Cardiac septum (tissue), 1 donor: ENCODE measurements around the gene PLA2G12B. TPM values are rescaled to one million over a fixed set of nuclear protein-coding genes. Genes with fewer than 3 reads are reported as not detected.
"Not testable (repeated sequence)": the region's sequence is repeated elsewhere in the genome, so short reads cannot be mapped to it uniquely, and the experiment has no call there.

Source experiments
- DNase-seq: peaks from one replicate; pipeline ENCODE4 v3.0.0-alpha.2; 2020; ENCODE audit warnings: low spot score
- intact Hi-C: fragments of 100-400 bp; cut with DNase I; formaldehyde crosslinking; loops from one replicate; pipeline ENCODE4 v1.14.0; 2022
- long read RNA-seq: library from polyadenylated mRNA; unstranded; transcript quantifications from one replicate; pipeline ENCODE4 v2.0.0, GENCODE V29; 2021
- total RNA-seq: library from RNA; stranded (reverse); fragmentation: NEBNext Ultra II Directional; extraction: Animal tissue kit (Norgen Biotek cat#: 25700); gene quantifications from one replicate; pipeline ENCODE4 v1.2.1, GENCODE V29; 2021
- donor health status: DM: no; HTN: no; CAD: no.

PLA2G12B gene, protein sequence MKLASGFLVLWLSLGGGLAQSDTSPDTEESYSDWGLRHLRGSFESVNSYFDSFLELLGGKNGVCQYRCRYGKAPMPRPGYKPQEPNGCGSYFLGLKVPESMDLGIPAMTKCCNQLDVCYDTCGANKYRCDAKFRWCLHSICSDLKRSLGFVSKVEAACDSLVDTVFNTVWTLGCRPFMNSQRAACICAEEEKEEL
- total RNA-seq: not detected
- long read RNA-seq: 0 reads

DNA sequence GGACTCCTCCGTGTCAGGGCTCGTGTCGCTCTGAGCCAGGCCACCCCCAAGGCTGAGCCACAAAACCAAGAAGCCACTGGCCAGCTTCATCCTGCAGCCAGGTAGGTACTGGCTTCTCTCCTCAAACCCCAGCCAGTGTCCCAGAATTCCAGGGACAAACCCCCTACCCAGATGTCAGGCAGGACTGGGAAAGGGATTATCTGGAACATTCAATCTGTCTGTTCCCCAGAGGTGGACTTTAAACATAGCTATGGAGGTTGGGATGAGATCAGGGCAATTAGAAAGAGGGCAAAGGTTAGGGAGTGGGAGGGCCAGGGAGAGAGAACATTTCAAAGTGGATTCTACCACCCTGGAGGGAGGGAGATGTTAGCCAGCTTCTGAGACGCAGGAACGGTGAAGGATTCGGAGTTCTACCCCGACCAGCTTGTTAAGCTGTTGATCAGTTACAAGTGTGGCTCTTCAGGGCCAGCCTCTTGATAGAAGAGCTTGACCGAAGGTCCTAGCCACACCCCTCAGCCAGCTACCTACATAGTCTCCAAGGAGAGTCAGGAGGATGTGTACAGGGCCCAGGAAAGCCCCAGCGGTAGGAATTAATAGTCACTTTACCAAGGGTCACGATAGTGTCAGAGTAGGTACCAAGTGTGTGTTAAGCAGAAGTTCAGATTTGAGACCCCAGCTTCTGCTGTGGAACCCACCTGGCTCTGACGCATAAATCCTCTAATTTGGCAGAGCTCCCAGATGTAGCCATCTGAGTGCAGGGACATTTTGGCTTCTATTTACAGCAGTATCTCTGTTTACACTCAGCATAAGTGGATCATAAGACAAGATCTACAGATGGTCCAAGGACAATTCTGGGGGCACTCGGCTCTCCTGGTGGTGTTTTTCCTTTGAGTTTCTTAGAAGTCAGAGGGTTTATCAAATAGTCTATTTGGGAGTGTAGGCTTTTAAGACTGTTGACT is at the start of gene PLA2G12B:
PLA2G12B (minus strand) TSS at position 211 of the 959 bp plus-strand sequence; CDS start at position 90, 121 bp downstream.
- intact Hi-C loops: no loop called here
- DNase-seq: no peak

DNA sequence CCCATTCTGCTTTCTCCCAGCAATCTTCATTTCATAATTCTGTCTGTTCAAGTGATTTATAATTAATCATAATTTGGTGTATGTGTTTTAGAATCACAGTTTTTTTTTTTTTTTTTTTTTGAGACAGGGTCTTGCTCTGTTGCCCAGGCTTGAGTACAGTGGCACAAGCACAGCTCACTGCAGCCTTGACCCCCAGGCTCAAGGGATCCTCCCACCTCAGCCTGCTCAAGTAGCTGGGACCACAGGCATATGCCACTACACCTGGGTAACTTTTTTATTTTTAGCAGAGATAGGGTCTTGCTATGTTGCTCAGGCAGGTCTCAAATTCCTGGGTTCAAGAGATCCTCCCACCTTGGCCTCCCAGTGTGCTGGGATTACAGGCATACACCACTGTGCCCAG is 49.2 kb upstream of the PLA2G12B start:
- intact Hi-C loops: no loop called here
- DNase-seq: no peak

DNA sequence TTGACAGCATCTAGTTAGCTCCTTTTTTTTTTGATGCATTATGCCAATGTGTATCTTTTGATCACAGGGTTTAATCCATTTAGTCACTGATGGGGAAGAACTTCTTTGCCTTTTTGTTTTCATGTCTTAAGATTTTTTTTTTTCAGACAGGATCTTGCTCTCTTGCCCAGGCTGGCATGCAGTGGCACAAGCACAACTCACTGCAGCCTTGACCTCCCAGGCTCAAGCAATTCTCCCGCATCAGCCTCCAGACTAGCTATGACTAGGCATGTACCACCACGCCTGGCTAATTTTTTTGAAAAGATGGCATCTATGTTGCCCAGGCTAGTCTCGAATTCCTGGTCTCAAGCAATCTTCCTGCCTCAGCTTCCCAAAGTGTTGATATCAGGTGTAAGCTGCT is 46.4 kb upstream of the PLA2G12B start:
- no peak for DNase-seq
- intact Hi-C loops: no loop called here

DNA sequence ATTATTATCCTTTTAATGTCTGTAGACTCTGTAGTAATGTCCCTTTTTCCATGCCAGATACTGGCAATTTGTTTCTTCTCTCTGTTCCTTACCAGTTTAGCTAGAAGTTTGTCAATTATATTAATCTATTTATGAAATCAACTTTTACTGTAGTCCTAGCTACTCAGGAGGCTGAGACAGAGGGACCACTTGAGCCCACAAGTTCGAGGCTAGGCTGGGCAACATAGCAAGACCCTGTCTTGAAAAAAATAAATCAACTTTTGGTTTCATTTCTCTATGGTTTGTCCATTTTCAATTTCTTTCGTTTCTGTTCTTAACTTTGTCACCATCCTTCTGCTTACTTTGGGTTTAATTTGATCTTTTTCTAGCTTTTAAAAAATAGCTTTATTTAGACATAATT is 42.5 kb upstream of the PLA2G12B start:
- no peak for DNase-seq
- intact Hi-C loops: no loop called here

DNA sequence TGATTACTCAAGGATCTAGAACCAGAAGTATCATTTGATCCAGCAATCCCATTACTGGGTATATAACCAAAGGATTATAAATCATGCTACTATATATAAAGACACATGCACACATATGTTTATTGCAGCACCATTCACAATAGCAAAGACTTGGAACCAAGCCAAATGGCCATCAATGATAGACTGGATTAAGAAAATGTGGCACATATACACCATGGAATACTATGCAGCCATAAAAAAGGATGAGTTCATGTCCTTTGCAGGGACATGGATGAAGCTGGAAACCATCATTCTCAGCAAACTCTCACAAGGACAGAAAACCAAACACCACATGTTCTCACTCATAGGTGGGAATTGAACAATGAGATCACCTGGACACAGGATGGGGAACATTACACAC is 40.9 kb upstream of the PLA2G12B start:
- intact Hi-C loops, DNase-seq: not testable (repeated sequence)

DNA sequence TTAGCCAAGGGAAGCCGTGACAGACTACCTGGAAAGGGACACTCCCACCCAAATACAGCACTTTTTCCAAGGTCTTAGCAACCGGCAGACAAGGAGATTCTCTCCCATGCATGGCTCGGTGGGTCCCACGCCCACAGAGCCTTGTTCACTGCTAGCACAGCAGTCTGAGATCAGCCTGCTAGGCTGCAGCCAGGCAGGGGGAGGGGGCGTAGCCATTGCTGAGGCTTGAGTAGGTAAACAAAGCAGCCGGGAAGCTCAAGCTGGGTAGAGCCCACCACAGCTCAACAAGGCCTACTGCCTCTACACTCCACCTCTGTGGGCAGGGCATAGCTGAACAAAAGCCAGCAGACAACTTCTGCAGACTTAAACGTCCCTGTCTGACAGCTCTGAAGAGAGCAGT is 35.2 kb upstream of the PLA2G12B start:
- intact Hi-C loops: not testable (repeated sequence)

DNA sequence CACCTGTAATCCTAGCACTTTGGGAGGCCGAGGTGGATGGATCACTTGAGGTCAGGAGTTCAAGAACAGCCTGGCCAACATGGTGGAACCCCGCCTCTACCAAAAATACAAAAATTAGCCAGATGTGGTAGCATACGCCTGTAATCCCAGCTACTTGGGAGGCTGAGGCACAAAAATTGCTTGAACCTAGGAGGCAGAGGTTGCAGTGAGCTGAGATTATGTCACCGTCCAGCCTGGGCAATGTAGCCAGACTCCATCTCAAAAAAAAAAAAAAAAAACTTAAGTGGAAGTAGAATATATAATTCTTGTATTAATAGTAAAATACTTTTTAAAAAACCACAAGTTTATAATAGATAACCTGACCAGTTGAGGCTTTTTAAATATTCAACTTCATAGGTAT is 30.0 kb upstream of the PLA2G12B start:
- intact Hi-C loops, DNase-seq: not testable (repeated sequence)

More for the DNA sequence above, 35.2 kb upstream of the PLA2G12B start:
- DNase-seq: not testable (repeated sequence)

DNA sequence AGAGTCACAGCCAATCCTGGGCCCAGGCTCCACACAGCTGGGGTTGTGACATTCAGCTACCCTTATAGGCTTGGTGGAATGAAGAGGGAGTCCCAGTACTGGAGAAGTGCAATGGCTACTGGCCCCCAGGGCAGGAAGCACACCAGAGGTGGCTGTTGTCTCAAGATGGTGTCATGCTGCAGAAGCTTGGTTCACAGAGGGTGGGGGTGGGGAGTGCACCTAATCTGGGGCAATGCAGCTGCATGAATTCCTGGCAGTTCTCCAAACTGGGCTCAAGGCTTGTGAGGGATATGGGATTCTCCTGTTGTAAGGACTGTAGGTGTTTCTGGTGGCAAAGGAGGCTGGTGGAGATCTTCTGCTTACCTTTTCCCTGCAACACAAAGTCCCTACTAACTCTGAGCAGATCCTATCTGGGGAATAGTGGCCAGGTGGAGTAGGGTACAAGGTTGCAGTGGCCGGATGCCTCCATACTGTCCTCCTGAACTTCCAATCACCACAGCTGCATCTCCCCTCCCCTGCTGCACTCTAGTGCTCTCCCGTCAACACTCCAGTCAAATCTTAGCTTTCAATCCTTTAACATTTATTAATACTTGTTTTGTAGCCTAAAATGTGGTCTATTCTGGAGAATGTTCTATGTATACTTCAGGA is 27.4 kb upstream of the PLA2G12B start:
- intact Hi-C loops: no loop called here
- no peak for DNase-seq

DNA sequence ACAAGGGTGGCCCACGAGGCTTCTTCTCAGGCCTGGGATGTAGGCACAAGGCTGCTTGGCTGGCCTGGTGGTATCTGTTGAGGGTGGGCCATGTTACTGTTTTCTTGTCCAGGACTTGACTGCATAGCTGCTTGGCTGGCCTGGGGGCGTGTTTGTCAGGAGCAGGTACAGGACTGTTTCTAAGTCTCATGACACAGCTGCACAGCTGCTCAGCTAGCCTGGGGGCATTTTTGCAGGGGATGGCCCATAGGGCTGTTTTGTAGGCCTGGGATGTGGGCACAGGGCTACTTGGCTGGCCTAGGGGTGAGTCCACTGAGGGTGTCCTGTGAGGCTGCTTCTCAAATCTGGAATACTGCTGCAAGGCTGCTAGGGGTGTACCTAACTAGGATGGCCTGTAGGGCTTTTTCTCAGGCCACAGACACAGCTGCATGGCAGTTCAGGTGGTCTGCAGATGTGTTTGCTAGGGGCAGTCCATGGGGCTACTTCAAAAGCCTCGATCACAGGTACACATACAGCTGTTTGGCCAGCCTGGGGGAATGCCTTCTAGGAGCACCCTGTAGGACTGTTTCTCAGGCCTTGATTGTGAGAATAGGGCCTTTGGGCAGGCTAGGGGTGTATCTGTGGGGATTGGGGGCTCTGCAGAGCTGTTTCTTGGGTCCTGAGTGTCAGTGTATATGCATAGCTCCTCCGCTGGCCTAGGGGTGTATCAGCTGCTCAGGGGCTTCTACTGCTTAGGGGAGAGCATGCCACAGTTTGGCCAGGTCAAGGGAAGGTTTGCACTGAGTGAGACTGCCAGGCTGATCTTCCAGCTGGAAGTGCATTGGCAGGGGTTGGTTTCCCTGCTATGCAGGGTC is 26.6 kb upstream of the PLA2G12B start:
- intact Hi-C loops: no loop called here
- DNase-seq: no peak

DNA sequence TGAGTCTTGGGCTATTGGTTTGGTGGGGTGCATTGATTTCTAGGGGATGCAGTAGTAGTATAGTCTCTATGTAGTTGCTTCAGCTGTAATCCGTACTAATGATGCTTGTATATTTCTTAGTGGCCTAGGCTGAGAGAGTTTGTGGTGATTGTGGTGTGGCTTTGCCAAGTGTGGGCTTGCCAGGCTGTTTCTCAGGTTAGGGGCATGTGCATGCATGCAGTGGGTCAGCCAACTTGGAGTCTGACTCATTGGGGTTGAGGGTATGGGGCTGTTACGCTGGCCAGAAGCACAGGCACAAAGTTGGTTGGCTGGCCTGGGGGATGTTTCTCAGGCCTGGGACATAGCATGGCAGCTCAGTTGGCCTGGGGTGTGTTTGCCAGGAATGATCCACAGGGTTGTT is 25.7 kb upstream of the PLA2G12B start:
- DNase-seq: no peak
- intact Hi-C loops: no loop called here

DNA sequence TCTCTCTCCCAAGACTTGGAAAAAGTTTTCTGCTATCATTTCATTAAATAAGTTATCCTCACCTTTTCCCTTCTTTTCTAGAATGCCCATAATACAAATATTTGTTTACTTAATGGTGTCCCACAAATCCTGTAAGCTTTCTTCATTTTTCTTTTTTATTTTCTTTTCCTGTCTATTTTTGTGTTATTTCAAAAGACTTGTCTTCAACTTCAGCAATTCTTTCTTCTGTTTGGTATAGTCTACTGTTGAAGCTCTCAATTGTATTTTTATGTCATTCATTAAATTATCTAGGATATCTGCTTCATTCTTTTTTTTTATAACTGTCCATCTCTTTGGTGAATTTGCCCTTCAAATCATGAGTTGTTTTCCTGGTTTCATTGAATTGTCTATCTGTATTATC is 25.1 kb upstream of the PLA2G12B start:
- intact Hi-C loops: no loop called here
- DNase-seq: no peak

DNA sequence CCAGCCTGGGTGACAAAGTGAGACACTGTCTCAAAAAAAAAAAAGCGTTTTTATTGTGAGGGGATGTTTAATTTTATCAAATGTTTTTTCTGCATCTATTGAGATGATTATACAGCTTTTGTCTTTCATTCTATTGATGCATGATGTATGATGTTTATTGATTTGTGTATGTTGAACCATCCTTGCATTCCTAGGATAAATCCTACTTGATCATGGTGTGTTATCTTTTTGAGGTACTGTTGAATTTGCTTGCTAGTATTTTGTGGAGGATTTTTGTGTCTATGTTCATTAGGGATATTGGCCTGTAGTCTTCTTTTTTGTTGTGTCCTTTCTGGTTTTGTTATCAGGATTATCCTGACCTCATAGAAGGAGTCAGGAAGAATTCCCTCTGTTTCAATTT is 22.3 kb upstream of the PLA2G12B start:
- no peak for DNase-seq
- intact Hi-C loops: no loop called here

DNA sequence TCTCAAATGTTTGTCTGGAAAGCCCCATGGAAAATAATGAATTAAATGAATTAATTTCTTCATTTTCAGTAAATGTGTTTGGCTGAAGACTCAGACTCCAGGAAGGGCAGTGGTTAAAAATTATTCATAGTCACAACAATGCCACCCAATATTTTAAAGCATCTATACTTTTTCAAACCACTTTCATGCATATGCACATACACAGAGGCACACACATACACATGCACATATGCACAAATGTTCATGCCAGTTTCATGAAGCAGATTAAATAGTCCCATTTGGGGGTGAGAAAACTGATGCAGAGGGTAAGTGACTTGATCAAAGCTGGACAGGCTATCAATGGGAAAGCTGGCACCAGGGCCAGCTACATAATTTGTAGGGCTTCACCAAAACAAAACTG is 1.4 kb upstream of the PLA2G12B start:
- intact Hi-C loops: no loop called here
- DNase-seq: no peak

DNA sequence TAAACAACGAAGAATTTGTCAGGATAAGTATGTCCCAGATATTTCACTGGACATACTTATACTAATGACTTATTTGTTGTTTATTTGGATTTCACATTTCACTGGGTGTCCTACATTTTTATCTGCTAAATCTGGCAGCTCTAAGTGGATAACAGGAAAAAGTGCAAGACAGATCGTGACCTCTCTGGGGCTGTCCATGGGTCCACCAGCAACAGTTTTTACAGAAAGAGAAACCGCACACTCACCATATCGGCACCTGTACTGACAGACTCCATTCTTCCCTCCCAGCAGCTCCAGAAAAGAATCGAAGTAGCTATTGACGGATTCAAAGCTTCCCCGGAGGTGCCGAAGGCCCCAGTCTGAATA is 393 bp downstream of the PLA2G12B start:
- intact Hi-C loops: no loop called here
- no peak for DNase-seq

DNA sequence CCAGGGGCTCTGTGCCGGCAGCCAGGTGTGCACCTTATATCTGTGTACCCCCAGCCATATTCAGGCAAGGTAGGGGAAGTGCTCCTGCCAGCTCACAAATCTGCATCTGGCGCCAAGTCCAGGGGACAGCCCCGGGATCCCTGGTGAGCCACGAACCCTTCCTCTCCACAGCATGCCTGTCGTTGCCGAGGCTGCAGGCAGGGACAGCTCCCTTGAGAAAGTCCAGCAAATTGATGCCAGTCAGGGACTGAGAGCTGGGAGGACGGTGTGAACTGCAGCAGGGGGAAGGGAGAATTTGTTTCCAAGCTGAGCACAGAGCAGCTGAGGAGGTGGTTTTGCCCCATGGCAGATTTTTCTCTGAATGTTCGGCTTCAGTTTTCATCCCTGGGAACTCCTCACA is 919 bp downstream of the PLA2G12B start:
- intact Hi-C loops: no loop called here
- no peak for DNase-seq

DNA sequence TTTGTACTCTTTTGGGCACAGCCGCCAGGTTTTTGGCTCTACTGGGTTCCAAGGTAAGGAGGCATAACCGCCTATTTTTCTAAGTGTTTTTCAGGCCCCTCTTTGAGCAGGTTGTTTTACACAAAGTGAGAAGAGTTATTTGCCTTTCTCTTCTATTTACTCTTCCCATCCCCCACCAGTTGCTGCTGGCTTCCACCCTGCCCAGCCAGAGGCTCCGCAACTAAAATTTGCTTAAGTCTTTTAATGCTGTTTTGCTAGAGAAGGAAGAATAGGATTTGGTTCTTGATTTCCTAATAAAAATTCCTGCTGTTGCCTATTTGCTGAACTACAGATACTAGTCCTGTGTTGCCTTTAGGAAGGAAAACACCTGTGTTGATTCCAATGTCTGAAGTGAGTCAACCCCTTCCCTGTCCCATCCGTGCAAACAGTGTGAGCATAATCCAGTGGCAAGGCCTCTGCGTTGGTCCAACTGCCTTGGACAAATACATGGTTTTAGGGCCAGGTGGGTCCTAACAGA is 1.9 kb downstream of the PLA2G12B start:
- intact Hi-C loops: no loop called here

DNA sequence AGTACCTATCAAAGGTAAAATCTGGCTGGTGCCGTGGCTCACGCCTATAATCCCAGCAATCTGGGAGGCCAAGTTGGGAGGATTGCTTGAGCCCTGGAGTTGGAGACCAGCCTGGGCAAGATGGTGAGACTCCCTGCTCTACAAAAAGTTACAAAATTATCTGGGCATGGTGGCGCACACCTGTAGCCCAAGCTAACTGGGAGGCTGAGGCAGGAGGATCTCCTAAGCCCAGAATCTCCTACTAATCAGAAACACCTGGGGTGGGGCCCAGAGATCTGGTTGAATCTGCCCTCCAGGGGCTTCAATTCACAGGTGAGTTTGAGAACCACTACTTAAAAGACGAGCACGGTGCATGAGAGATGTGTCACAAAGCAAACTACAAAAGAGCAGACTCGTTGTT is 2.4 kb downstream of the PLA2G12B start:
- DNase-seq: no peak
- intact Hi-C loops: no loop called here

More for the DNA sequence above, 1.9 kb downstream of the PLA2G12B start:
- DNase-seq: no peak

DNA sequence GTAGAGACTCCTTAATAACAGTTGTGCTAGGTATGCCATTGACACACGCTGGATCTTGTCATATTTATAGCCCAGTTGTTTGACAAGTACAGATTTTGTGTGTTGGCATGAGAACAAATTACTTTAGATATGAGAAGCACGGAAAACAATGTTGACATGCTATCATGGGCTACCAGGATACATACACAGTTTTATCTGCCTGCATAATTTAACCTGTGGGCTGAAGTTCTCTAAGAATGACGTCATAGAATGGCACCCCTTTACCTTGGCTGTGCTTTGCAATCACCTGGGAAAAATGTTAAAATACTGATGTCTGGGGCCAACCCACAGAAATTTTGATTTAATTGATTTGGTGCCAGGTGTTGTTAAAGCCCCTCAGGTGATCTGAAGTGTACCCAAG is 2.8 kb downstream of the PLA2G12B start:
- no peak for DNase-seq
- intact Hi-C loops: no loop called here

DNA sequence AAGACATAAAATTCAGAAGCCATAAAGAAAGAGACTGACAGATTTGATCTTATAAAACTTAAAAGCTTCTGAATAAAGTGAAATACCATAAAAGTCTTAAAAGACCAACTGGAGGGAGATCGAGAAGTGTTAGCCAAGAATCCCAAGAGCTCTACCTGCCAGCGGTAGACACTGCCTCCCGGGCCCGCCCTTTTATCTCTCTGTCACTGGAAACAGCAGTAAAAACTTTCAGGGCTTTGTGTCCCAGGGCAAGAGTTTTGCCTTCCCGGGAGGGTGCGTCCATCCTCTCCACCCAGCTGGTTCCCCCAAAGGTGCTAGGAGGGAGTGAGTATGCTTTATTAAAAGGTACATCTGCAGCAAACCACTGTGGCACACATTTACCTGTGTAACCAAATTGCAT is 5.8 kb downstream of the PLA2G12B start:
- intact Hi-C loops: no loop called here
- no peak for DNase-seq
